H9 (cell line): Measurements from ENCODE around the gene MBNL1. TPM values are rescaled to one million over a fixed set of nuclear protein-coding genes. Genes with fewer than 3 reads are reported as not detected.

Source experiments
- DNase-seq: peaks from one replicate; pipeline ENCODE4 v3.0.0-alpha.2; 2017
- H2AFZ ChIP-seq: one replicate; pipeline ENCODE4 v1.6.1; 2013; ENCODE audit warnings: mild to moderate bottlenecking, low read length, control low read depth, moderate library complexity
- H2AK5ac ChIP-seq: 2 replicates; pipeline ENCODE4 v1.6.1; 2013; ENCODE audit warnings: low read length, control low read depth, mixed read lengths; ENCODE audit not compliant: insufficient read length
- H2BK120ac ChIP-seq: one replicate; pipeline ENCODE4 v1.6.1; 2013; ENCODE audit warnings: low read depth, mild to moderate bottlenecking, low read length, control low read depth, inconsistent platforms; ENCODE audit not compliant: poor library complexity, severe bottlenecking
- H2BK12ac ChIP-seq: 2 replicates; pipeline ENCODE4 v1.6.1; 2013; ENCODE audit warnings: low read length, control low read depth, mixed read lengths, low read depth; ENCODE audit not compliant: insufficient read length
- H2BK15ac ChIP-seq: 2 replicates; pipeline ENCODE4 v1.6.1; 2013; ENCODE audit warnings: low read depth, low read length, control low read depth
- H2BK20ac ChIP-seq: one replicate; pipeline ENCODE4 v1.6.1; 2013; ENCODE audit warnings: low read depth, mild to moderate bottlenecking, low read length, control low read depth, inconsistent platforms; ENCODE audit not compliant: poor library complexity, severe bottlenecking
- H2BK5ac ChIP-seq: 2 replicates; pipeline ENCODE4 v1.6.1; 2013; ENCODE audit warnings: low read length, control low read depth, mixed read lengths; ENCODE audit not compliant: insufficient read length
- H3K14ac ChIP-seq: 2 replicates; pipeline ENCODE4 v1.6.1; 2013; ENCODE audit warnings: low read length, control low read depth; ENCODE audit not compliant: insufficient read depth
- H3K18ac ChIP-seq: 2 replicates; pipeline ENCODE4 v1.6.1; 2013; ENCODE audit warnings: low read depth, mild to moderate bottlenecking, mixed read lengths, low read length, control low read depth; ENCODE audit not compliant: insufficient read length
- H3K23ac ChIP-seq: 2 replicates; pipeline ENCODE4 v1.6.1; 2013; ENCODE audit warnings: low read length, control low read depth, mixed read lengths, low read depth; ENCODE audit not compliant: insufficient read length
- H3K23me2 ChIP-seq: 2 replicates; pipeline ENCODE4 v1.6.1; 2013; ENCODE audit warnings: low read depth, mild to moderate bottlenecking, mixed read lengths, low read length, control low read depth; ENCODE audit not compliant: insufficient read length, poor library complexity, severe bottlenecking
- H3K27ac ChIP-seq: 2 replicates; pipeline ENCODE4 v1.5.1; 2013; ENCODE audit warnings: low read length, control low read depth, mixed read lengths, low read depth; ENCODE audit not compliant: insufficient read length
- H3K27me3 ChIP-seq: 2 replicates; pipeline ENCODE4 v1.6.1; 2013; ENCODE audit warnings: low read length, control low read depth, inconsistent platforms; ENCODE audit not compliant: insufficient read depth
- H3K4ac ChIP-seq: 2 replicates; pipeline ENCODE4 v1.6.1; 2013; ENCODE audit warnings: low read depth, mild to moderate bottlenecking, control low read depth, inconsistent platforms, low read length, moderate library complexity
- H3K4me1 ChIP-seq: 2 replicates; pipeline ENCODE4 v1.6.1; 2013; ENCODE audit warnings: low read length, control low read depth, inconsistent platforms; ENCODE audit not compliant: insufficient read depth
- H3K4me2 ChIP-seq: 2 replicates; pipeline ENCODE4 v1.6.1; 2013; ENCODE audit warnings: low read length, control low read depth, mixed read lengths; ENCODE audit not compliant: insufficient read length, insufficient read depth
- H3K56ac ChIP-seq: 2 replicates; pipeline ENCODE4 v1.6.1; 2013; ENCODE audit warnings: low read depth, mild to moderate bottlenecking, mixed read lengths, low read length, control low read depth; ENCODE audit not compliant: insufficient read length
- H3K79me1 ChIP-seq: 2 replicates; pipeline ENCODE4 v1.6.1; 2013; ENCODE audit warnings: low read depth, mild to moderate bottlenecking, moderate library complexity, low read length, control low read depth, inconsistent platforms; ENCODE audit not compliant: insufficient read depth, poor library complexity, severe bottlenecking
- H3K79me2 ChIP-seq: 2 replicates; pipeline ENCODE4 v1.6.1; 2013; ENCODE audit warnings: low read length, control low read depth, inconsistent platforms; ENCODE audit not compliant: insufficient read depth
- H3K9ac ChIP-seq: 2 replicates; pipeline ENCODE4 v1.6.1; 2013; ENCODE audit warnings: low read length, control low read depth, mixed read lengths; ENCODE audit not compliant: insufficient read length; ENCODE audit errors: extremely low read depth
- H3K9me3 ChIP-seq: one replicate; pipeline ENCODE4 v1.6.1; 2013; ENCODE audit warnings: low read depth, low read length, inconsistent platforms; ENCODE audit not compliant: control insufficient read depth
- H3T11ph ChIP-seq: one replicate; pipeline ENCODE4 v1.6.1; 2013; ENCODE audit warnings: mild to moderate bottlenecking, low read length, control low read depth, inconsistent platforms
- H4K20me1 ChIP-seq: one replicate; pipeline ENCODE4 v1.6.1; 2013; ENCODE audit not compliant: control insufficient read depth, insufficient read length, insufficient read depth
- H4K5ac ChIP-seq: 2 replicates; pipeline ENCODE4 v1.6.1; 2013; ENCODE audit warnings: low read depth, mild to moderate bottlenecking, mixed read lengths, low read length, control low read depth; ENCODE audit not compliant: insufficient read length
- H4K8ac ChIP-seq: replicated peaks from 2 replicates; pipeline ENCODE4 v1.6.1; 2013; ENCODE audit warnings: low read length, control low read depth, mixed read lengths, low read depth; ENCODE audit not compliant: insufficient read length
- H4K91ac ChIP-seq: 2 replicates; pipeline ENCODE4 v1.6.1; 2013; ENCODE audit warnings: low read depth, mild to moderate bottlenecking, moderate library complexity, mixed read lengths, low read length, control low read depth; ENCODE audit not compliant: insufficient read length
- H3K27ac Mint-ChIP-seq, 3 experiments: 2 replicates in 2 of 3; 3 replicates in 1 of 3; pipeline ENCODE4 v1.8.0; 2020 to 2021; ENCODE audit warnings: mixed read lengths in 3 of 3, mild to moderate bottlenecking in 1 of 3, moderate library complexity in 1 of 3
- H3K27me3 Mint-ChIP-seq: 2 replicates; pipeline ENCODE4 v1.8.0; 2021; ENCODE audit warnings: low read depth, mild to moderate bottlenecking, moderate library complexity, mixed read lengths
- H3K36me3 Mint-ChIP-seq, 3 experiments: 2 replicates in 2 of 3; 3 replicates in 1 of 3; pipeline ENCODE4 v1.8.0; 2020 to 2021; ENCODE audit warnings: low read depth in 3 of 3, mixed read lengths in 3 of 3; ENCODE audit not compliant: insufficient read depth in 1 of 3
- H3K4me1 Mint-ChIP-seq, 2 experiments: 2 replicates each; pipeline ENCODE4 v1.8.0; 2020; ENCODE audit warnings: mixed read lengths in 2 of 2
- H3K4me3 Mint-ChIP-seq, 2 experiments: 2 replicates in 1 of 2; 3 replicates in 1 of 2; pipeline ENCODE4 v1.8.0; 2020 to 2021; ENCODE audit warnings: mild to moderate bottlenecking in 2 of 2, mixed read lengths in 2 of 2, moderate library complexity in 1 of 2
- H3K9me3 Mint-ChIP-seq, 2 experiments: 2 replicates in 1 of 2; 3 replicates in 1 of 2; pipeline ENCODE4 v1.8.0; 2020; ENCODE audit warnings: mild to moderate bottlenecking in 2 of 2, mixed read lengths in 2 of 2, moderate library complexity in 1 of 2
- WGBS: extraction: QIAGEN DNeasy Blood & Tissue Kit; methylation state at CpG from one replicate; pipeline ENCODE4 v1.1.7; 2013; ENCODE audit warnings: missing lambda C conversion rate, low lambda C conversion rate, mixed read lengths; ENCODE audit not compliant: insufficient read length; ENCODE audit errors: extremely low coverage; 5-methylcytosine and 5-hydroxymethylcytosine counted together
- total RNA-seq: library from RNA; stranded (reverse); gene quantifications from 2 replicates; pipeline ENCODE4 v1.2.1, GENCODE V29; 2021
- TF ChIP-seq, protein P1 (sequence below): fragments of 200-600 bp; sonication (generic); conservative IDR thresholded peaks from 3 replicates; pipeline ENCODE4 v1.8.0; 2021; ENCODE audit warnings: antibody characterized with exemption, mild to moderate bottlenecking

The MBNL1 gene
- total RNA-seq, 1 experiment from 2014 or later = 14.9 TPM

GRCh38 chr3:152232001-152232400 is 36.7 kb upstream of the MBNL1 start:
- H3K27me3 ChIP-seq = no peaks in the 10 kb centered on the region
- no peak overlapping the region for H2BK120ac ChIP-seq
- H3T11ph ChIP-seq = no peak overlapping the region
- no peak overlapping the region for H3K4ac ChIP-seq
- H2BK5ac ChIP-seq = no peak overlapping the region
- Mint-ChIP-seq H3K36me3 (no peaks in the 10 kb centered on the region), H3K4me1 (no peaks in the 10 kb centered on the region), H3K4me3 (no peak overlapping the region), H3K27me3 (no peaks in the 10 kb centered on the region), H3K27ac (no peak overlapping the region), H3K9me3 (no peaks in the 10 kb centered on the region)
- no peaks in the 10 kb centered on the region for H3K4me1 ChIP-seq
- WGBS = no CpG with 5 or more reads among the region's 1 CpG
- H3K4me2 ChIP-seq = no peak overlapping the region
- no peak overlapping the region for H3K23ac ChIP-seq
- no peak overlapping the region for H4K5ac ChIP-seq
- H3K79me1 ChIP-seq = no peaks in the 10 kb centered on the region
- H2AK5ac ChIP-seq = no peak overlapping the region
- H3K56ac ChIP-seq = no peak overlapping the region
- no peak overlapping the region for H3K18ac ChIP-seq
- no peak overlapping the region for H3K9ac ChIP-seq
- H4K20me1 ChIP-seq = no peaks in the 10 kb centered on the region
- no peak overlapping the region for H2BK15ac ChIP-seq
- no peak overlapping the region for H2BK20ac ChIP-seq
- no peak overlapping the region for H3K14ac ChIP-seq
- no peak overlapping the region for H2BK12ac ChIP-seq
- no peaks in the 10 kb centered on the region for H3K9me3 ChIP-seq
- no peak for DNase-seq
- no peak overlapping the region for H3K27ac ChIP-seq
- H2AFZ ChIP-seq = no peak overlapping the region
- H3K23me2 ChIP-seq = no peaks in the 10 kb centered on the region
- TF ChIP-seq, protein P1, sequence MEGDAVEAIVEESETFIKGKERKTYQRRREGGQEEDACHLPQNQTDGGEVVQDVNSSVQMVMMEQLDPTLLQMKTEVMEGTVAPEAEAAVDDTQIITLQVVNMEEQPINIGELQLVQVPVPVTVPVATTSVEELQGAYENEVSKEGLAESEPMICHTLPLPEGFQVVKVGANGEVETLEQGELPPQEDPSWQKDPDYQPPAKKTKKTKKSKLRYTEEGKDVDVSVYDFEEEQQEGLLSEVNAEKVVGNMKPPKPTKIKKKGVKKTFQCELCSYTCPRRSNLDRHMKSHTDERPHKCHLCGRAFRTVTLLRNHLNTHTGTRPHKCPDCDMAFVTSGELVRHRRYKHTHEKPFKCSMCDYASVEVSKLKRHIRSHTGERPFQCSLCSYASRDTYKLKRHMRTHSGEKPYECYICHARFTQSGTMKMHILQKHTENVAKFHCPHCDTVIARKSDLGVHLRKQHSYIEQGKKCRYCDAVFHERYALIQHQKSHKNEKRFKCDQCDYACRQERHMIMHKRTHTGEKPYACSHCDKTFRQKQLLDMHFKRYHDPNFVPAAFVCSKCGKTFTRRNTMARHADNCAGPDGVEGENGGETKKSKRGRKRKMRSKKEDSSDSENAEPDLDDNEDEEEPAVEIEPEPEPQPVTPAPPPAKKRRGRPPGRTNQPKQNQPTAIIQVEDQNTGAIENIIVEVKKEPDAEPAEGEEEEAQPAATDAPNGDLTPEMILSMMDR = no peak
- no peaks in the 10 kb centered on the region for H3K79me2 ChIP-seq
- no peak overlapping the region for H4K8ac ChIP-seq
- no peak overlapping the region for H4K91ac ChIP-seq
